NCI-H526 treated with DMSO at 0.1 percent for 48 hours (cell line): ENCODE measurements around the gene DCDC2C.

Experiments used
- DNase-seq: peaks from one replicate; lab custom pipeline; 2025; lab: John Stamatoyannopoulos, UW

Gene DCDC2C

GRCh38 chr2:3672861-3673678 lies 30.3 kb upstream of the DCDC2C start:
- no peak for DNase-seq

DNA sequence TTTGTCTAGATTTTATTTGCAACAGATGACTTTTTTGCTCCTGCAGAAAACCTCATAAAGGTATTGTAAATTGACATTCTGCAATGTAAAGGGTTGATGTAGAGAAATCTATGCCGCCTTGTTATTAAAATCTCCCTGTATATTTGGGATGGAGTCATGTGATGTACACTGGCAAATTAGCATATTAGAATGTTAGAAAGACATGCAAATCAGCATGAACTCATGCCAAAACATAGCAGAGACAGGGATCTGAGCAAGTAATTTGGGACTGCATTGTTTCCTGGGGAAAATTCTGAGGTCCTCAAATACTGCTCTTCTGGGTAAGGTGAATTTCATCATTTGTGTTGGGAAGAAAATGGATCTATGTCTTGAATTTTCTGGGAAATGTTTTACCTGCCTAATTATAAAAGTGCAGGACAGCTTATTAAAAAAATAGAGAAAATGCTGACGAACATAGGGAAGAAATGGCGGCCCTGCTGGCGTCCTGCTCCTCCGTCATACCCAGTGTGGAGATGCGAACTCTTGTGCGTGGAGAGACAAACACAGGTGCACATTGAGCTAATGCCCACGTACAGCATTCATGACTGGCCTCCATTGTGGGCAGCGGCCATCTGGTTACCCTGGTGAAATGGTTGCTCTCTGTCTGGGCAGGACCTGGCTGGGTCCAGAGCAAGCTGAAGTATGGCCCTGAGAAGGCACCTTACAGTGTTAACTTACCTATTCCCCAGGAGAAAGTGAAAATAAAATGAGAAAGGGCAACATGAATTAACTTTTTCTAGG lies 29.1 kb upstream of the DCDC2C start:
- DNase-seq, result no peak

DNA sequence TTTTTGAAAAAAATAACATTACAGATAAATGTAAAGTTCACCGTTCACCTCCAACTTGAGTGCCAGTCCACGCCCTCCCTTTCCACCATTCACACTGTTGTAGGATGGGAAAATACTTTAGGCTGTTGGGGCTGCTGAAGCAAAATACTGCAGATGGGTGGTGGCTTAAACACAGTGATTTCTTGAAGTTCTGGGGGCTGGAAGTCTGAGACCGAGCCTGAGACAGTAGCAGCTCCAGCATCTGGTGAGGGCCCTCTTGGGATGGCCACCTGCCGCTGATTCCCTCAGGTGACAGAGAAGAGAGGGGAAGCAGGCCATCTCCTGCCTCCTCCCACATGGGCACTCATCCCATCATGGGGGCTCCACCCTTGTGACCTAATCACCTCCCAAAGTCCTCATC lies 27.7 kb upstream of the DCDC2C start:
- no peak for DNase-seq

- DNase-seq, result no peak
Measured at GRCh38 chr2:3677436-3677835, 25.9 kb upstream of the DCDC2C start.

DNA sequence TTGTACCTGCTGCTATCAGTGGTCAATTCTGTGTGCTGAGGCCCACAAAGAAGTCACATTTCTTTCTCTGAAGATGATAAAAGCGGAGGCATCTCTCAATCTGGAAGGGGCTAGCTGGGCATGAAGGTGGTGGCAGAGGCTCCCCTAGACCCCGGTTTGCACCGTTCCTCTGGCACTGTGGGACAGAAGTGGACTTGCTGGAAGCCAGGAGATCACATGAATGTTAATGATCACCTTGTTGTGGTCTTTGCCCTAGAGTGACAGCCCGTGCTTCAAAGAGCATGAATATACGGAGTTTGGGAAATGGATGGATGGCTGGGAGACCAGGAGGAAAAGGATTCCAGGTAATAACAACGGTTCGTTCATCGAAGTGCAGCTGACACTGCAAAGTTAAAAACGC lies 25.2 kb upstream of the DCDC2C start:
- no peak for DNase-seq

GRCh38 chr2:3679180-3679579 lies 24.2 kb upstream of the DCDC2C start:
- no peak for DNase-seq

DNA sequence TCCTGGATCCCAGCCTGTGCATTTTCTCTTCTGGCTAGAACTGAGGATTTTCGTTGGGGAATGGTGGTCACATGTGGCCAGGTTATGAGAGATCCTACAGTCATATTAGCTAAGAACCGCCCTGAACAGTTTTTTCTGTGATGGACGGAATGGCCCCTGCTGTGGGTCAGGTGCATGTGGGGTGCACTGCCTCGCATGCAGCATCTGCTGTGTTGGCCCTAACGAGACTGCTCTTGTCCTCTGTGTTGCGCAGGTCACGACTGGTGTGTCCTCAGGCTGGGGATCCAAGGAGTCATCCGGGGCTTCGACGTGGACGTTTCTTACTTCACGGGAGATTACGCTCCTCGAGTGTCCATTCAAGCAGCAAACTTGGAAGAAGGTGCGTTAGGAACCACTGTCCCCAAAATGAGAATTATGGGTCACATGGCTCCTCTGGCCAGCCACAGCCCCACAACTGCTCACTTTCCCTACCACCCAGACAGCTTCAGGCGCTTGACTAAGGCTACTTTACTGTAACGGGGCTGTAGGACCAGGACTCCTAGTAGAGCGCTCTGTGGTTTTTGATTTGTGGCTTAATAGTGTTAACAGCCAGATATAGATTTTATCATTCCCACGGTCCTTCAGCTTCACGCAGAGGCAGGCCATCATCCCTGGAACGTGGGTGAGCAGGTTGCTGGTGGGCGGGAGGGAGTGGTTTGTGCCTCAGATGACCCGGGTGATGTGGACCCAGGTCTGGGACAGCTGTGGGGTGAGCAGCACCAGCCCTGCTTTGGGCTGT lies 23.6 kb upstream of the DCDC2C start:
- DNase-seq, result no peak

DNA sequence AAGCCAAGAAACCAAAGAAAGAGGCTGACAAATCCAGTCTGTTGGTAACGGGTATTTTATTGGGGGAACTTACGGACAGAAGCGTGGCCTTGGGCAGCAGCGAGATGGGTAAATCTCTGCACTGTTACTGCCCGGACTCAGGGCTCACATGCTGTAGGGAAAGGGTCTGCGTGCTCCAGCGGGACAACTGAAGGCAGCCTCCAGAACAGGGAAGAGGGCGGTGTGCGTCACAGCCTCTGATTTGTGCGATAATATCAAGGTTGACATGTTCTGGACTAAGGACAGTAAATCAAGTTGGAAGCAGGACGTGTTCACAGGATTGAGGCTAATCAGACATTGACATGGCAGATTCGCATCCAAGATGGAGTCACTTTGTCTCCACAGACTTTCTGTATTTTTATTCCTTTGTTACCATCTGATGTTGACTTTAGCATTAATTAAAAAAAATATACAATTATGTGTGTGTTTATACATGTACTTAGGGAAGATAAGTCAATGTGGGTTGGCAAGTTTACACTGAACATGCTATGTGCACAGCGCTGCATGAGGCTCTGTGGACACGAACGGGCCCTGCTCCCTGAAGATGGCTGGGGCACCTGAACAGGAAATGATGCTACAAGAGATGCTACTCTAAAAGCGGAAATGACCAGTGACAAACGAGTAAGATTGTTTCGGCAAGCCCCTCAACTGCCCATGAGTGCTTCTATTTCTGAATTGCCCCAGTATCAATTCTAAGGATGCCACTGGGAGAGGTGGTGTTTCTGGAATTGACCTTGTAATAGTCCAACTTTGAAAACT lies 22.6 kb upstream of the DCDC2C start:
- no peak for DNase-seq

DNA sequence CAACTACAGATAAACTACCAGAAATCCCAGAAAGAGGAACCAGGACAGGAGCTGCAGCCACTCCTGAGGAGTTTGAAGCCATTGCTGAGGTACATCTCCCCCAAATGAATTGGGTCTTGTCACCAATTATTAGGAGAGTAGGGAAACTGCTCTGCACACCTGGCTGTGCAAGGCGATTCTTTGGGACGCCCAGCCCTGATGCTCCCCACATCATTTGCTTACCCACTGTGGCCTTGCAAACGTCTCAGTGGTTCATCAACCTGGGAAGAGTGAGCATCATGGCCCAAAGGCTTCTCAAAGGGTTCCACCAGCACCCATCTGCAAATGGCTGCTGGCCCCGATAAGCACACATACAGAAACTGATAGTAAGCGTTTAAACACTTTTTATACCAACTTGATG lies 21.8 kb upstream of the DCDC2C start:
- no peak for DNase-seq

DNA sequence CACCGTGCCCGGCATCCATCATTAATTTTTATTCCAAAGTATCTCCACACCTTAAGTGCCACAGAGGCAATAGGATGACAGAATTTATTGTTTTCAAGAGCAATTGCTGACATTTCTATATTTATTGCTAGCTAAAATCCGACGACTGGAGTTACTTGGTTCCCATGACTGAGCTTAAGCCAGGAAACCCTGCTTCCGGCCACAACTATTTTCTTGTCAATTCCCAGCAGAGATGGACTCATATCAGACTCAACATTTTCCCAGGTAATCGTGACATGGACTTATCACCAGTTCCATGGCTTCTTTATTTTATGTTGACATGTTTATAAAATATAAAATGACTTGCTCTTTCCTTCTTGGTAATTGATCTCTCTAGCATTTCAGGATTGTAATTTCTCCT lies 20.6 kb upstream of the DCDC2C start:
- no peak for DNase-seq

GRCh38 chr2:3683748-3684454 lies 19.5 kb upstream of the DCDC2C start:
- DNase-seq, result no peak

DNA sequence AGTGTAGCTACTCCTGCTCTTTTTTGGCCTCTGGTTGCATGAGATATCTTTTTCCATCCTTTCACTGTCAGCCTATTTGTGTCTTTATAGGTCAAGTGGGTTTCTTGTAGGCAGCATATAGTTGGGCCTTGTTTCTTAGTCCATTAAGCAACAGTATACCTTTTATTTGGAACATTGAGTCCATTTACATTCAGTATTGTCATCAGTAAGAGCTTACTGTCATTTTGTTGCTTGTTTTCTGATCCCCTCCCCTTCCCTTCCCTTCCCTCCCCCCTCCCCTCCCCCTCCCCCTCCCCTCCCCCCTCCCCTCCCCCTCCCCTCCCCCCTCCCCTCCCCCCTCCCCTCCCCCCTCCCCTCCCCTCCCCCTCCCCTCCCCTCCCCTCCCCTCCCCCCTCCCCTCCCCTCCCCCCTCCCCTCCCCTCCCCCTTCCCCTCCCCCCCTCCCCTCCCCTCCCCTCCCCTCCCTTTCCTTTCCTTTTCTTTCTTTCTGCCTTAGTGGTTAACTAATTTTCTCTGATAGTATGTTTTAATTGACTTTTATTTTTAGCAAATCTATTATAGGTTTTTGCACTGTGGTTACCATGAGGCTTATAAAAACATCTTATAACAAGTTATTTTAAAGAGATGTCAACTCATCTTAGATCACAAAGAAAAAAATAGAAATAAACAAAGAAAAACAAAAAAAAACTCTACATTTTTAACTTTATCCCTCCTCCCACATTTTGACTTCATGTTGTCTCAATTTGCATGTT lies 13.2 kb upstream of the DCDC2C start:
- no peak for DNase-seq

DNA sequence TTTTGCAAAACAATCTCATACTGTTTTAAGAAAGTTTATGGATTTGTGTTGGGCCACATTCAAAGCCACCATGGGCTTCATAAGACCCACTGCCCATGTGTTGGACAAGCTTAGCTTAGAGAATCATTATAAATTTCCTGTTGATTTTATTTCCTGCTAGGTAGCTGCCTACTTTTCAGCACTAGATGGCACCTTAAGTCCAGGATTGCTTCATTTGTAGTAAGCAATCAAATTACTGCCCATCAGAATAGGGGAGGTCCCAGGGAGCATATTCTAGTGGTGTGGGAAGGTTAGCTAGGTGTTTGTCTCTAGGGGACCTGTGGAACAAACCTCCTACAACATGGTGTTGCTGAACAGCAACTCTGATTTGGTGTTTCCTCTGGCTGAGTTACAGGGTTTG lies 11.0 kb upstream of the DCDC2C start:
- no peak for DNase-seq

DNA sequence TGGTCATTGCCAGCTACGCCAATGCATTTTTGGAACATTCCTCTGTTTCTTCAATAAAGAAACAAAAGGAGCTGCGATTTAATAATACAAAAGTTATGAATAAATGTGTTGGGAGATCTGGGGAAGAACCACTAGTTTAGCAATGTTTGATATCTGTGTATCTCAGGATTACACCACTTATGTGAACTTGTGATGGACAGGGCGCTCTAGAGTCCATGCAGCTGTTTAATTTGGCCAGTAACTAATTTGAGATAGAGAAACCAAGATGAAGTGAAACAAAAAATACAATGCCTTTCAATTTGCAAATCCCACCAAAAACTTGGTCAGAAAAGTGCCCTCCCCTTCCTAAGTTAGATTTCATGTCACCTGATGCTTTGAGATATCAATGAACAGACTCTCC lies 6.8 kb upstream of the DCDC2C start:
- DNase-seq, result no peak

GRCh38 chr2:3701071-3701470 lies 2.3 kb upstream of the DCDC2C start:
- DNase-seq, result no peak

- no peak for DNase-seq
Measured at GRCh38 chr2:3703757-3704355, 481 bp downstream of the DCDC2C start.

DNA sequence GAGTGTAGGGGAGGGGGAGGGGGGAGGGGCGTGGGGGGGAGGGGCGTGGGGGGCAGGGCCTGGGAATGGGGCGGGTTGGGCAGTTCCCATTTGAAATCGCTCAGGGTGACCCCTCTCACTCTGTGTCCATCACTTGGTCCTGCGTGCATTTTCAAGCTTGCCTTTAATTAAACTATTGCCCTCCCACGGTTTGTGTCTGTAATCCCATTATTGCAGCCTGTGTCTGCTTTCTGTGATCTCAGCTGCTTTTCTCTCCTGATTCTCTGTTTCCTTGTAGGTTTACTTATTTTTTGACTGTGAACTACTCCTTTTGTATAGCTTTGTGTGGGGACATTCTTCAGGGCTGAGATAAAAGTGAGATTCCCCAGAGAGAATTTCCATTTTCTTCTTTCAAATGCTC lies 1.3 kb downstream of the DCDC2C start:
- no peak for DNase-seq

GRCh38 chr2:3705782-3706181 lies 2.4 kb downstream of the DCDC2C start:
- DNase-seq, result no peak

GRCh38 chr2:3706892-3707291 lies 3.5 kb downstream of the DCDC2C start:
- DNase-seq, result no peak

GRCh38 chr2:3708576-3708975 lies 5.2 kb downstream of the DCDC2C start:
- DNase-seq, result no peak
